SH-SY5Y (cell line): Measurements from ENCODE around the gene TNS4.
A peak's percentile ranks its signal among the peaks of the same experiment; 100 is the strongest.

Source experiments
- GATA2 ChIP-seq: IDR thresholded peaks from 2 replicates; pipeline ENCODE4 v1.6.1; 2011; ENCODE audit warnings: mild to moderate bottlenecking, low read depth, low read length
- GATA3 ChIP-seq: IDR thresholded peaks from 2 replicates; pipeline ENCODE4 v1.6.1; 2011; ENCODE audit warnings: low read depth, mild to moderate bottlenecking, low read length, moderate library complexity

Gene TNS4

GRCh38 chr17:40460604-40460967, 40.8 kb downstream of the TNS4 start:
- TF ChIP-seq GATA2 (peak; percentile 75), GATA3 (no peak)

- TF ChIP-seq GATA3 (no peak), GATA2 (peak; percentile 79)
Measured at GRCh38 chr17:40459636-40460603, 41.5 kb downstream of the TNS4 start.

GRCh38 chr17:40458851-40459482, 42.5 kb downstream of the TNS4 start:
- no peak for TF ChIP-seq GATA3

DNA sequence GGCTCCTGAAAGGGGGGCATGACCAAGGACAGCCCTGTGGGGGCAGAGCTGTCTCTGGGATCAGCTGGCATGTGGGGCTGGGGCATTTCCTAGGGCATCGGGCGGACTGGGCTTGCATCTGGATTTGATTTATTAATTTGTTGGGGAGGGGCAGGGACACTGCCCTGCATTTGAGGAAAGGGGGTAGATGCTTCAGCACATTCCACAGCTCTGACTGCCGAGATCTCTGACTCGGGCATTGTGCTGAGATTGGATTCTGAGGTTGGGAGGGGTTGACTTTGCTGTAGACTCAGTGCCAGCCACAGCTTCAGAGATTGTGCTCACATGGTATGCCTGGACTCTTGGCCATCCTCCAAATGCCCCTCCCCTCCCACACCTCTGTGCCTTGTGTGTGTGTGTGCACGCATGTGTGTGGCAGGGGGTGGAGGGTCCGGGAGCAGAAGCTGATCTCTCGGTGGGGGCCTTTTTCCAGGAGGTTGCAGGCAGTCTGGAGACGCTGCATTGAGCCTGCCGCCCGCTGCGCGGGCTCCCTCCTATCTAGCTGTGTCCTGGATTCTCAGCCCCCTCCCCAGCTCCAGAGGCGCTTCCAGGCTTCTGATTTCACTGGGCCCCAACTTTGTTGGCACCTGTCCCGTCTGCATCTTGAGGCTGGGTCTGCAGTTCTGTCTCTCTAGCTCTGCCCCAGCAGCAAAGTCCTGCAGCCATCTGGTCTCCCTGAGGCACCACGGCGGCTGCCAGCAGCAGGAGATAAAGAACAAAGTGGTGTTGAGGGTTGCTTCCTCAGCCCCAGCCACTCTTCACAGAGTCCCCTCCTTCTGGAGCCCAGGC, 43.2 kb downstream of the TNS4 start:
- TF ChIP-seq GATA3, result no peak
- TF ChIP-seq GATA2, result peak; percentile 91

DNA sequence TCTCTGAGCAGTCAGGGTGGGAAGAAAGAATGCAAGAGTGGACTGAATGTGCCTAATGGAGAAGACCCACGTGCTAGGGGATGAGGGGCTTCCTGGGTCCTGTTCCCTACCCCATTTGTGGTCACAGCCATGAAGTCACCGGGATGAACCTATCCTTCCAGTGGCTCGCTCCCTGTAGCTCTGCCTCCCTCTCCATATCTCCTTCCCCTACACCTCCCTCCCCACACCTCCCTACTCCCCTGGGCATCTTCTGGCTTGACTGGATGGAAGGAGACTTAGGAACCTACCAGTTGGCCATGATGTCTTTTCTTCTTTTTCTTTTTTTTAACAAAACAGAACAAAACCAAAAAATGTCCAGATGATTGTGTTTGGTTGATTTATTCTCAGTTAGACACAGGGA, 44.1 kb downstream of the TNS4 start:
- no peak for TF ChIP-seq GATA2
- TF ChIP-seq GATA3, result no peak

DNA sequence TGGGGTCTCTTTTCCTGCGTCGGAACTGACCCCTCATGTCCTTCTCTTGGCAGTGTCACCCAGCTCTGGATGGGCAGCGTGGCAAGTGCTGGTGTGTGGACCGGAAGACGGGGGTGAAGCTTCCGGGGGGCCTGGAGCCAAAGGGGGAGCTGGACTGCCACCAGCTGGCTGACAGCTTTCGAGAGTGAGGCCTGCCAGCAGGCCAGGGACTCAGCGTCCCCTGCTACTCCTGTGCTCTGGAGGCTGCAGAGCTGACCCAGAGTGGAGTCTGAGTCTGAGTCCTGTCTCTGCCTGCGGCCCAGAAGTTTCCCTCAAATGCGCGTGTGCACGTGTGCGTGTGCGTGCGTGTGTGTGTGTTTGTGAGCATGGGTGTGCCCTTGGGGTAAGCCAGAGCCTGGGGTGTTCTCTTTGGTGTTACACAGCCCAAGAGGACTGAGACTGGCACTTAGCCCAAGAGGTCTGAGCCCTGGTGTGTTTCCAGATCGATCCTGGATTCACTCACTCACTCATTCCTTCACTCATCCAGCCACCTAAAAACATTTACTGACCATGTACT, 44.9 kb downstream of the TNS4 start:
- TF ChIP-seq GATA2, result no peak
- no peak for TF ChIP-seq GATA3

DNA sequence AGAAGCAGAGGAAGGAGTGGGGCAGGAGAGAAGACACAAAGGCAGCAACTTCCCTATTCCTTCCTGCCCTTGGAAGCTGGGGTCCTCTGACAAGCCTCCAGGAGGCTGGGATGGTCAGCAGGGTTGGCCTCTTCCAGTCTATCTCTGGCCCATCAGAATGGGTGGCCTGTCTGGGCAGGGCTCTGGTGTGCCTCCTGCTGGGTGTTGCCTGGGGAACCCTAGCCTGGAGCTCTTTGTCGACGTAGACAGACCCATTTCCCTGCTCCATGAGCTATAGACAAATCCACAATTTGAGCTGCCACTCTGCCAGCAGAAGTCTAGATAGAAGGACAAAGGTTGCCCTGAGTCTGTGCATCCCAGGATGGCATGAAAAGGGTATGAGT, 46.8 kb downstream of the TNS4 start:
- TF ChIP-seq GATA2, result no peak
- no peak for TF ChIP-seq GATA3

DNA sequence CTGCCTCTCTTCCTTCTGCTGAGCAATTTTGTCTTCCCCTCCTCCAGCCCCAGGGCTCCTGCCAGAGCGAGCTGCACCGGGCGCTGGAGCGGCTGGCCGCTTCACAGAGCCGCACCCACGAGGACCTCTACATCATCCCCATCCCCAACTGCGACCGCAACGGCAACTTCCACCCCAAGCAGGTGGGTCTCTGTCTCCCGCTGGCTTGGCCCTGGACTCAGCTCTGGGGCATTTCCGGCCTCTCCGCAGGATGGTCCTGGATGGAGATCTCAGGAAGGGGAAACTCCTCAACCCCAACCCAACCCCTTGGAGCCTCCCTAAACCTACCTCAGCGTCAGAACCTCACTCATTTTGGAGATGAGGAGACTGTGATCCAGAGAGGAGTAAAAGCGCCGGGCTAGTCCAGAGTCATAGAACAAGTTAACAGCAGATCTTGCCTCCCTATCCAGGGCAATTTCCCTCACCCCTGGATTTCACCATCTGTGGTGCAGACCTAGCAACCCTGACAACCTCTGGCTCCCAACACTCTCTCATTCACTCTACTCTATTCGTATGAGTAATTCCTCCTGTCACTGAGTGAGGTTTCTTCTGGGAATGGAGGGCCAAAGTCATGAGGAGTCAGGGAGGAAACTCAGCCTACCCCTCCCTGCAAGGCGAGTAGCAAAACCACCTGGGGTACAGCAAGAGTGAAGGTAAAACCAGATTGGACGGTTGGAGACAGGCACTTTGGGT, 47.4 kb downstream of the TNS4 start:
- TF ChIP-seq GATA2 (no peak), GATA3 (no peak)

DNA sequence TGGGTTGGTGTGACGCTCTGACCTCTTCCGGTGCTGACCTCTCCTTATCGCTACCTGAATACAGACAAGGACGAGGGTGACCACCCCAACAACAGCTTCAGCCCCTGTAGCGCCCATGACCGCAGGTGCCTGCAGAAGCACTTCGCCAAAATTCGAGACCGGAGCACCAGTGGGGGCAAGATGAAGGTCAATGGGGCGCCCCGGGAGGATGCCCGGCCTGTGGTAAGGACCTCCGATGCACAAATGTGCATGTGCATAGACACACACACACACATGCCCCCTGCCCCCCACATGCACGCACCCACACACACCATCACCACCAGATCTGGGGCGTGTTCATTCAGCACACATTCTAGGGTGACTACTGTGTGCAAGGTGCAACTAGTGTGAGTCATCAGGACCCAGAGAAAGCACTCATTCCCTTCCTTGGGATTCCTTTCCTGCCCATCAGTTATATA, 48.5 kb downstream of the TNS4 start:
- TF ChIP-seq GATA2 (no peak), GATA3 (no peak)

DNA sequence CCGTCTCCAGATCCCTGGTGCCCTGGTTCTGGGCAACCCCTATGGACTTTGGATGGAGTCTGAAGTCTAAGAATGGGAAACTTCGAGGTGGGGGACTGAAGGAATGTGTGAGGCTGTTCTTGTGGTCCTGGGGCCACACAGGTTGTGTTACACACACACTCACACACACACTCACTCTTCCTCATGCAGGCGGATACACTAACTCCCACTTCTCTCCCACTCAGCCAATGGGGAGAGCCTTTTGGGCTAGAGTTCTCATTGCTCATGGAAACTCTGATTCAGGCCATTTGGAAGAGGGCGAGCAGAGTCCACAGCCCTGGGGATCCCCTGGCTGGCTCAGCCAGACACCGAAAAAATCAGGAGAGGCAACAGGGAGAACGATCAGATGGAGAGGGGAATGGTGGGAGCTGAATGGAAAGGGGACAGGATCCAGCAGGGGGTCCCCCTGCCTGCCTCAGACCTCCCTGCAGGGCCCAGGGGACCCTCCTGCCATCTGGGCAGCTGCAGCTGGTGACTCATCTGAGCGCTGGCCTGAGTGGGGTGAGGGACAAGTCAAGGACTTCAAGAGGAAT, 49.1 kb downstream of the TNS4 start:
- TF ChIP-seq GATA3 (no peak), GATA2 (no peak)

DNA sequence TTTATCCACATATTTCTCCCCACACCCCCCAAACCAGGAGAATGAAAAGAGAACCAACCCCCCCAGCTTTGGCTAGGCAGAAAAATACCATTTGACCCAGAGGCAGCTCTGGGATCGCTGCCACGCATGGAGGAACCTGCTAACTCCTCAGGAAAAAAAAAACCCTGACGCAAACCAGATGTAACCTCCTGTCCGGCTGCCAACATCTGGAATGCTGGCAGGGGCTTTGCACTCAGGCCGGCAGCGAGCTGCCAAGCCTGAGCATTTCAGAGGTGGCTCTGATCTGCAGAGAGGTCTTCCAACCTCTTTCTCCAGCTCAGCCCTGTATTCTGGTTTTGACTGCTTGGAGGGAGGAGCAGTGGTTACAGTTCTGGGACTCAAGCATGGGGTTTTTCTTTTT, 50.0 kb downstream of the TNS4 start:
- peak; percentile 6; the same call in 1 of the 2 replicates for TF ChIP-seq GATA2
- TF ChIP-seq GATA3, result no peak

GRCh38 chr17:40450175-40450574, 51.2 kb downstream of the TNS4 start:
- no peak for TF ChIP-seq GATA3
- no peak for TF ChIP-seq GATA2
